ENCODE data around the gene ATE1. TPM values are rescaled to one million over a fixed set of nuclear protein-coding genes. Genes with fewer than 3 reads are reported as not detected.

The ATE1 gene
- total RNA-seq, 4 donors from 2014 or later, result 15.5 to 29.8 (median 22.6) TPM

GRCh38 chr10:121956111-121957061, 28.6 kb upstream of the ATE1 start:
- Histone ChIP-seq H3K27ac (no peak overlapping the region), H3K4me1 (peaks cover 0 to 7% (median 0%) of the 10 kb centered on the region in 3 donors), H3K9me3 (no peaks in the 10 kb centered on the region), H3K27me3 (no peaks in the 10 kb centered on the region), H3K4me3 (no peak overlapping the region), H3K36me3 (peaks cover 0 to 83% (median 3%) of the 10 kb centered on the region in 3 donors)
- no peak for TF ChIP-seq POLR2A (IDR thresholded peaks at IDR 0.05)
- TF ChIP-seq, protein P1, sequence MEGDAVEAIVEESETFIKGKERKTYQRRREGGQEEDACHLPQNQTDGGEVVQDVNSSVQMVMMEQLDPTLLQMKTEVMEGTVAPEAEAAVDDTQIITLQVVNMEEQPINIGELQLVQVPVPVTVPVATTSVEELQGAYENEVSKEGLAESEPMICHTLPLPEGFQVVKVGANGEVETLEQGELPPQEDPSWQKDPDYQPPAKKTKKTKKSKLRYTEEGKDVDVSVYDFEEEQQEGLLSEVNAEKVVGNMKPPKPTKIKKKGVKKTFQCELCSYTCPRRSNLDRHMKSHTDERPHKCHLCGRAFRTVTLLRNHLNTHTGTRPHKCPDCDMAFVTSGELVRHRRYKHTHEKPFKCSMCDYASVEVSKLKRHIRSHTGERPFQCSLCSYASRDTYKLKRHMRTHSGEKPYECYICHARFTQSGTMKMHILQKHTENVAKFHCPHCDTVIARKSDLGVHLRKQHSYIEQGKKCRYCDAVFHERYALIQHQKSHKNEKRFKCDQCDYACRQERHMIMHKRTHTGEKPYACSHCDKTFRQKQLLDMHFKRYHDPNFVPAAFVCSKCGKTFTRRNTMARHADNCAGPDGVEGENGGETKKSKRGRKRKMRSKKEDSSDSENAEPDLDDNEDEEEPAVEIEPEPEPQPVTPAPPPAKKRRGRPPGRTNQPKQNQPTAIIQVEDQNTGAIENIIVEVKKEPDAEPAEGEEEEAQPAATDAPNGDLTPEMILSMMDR (IDR thresholded peaks at IDR 0.05), result no peak
- whole genome bisulfite sequencing, 2 donors, result 58 to 62% methylated on average over 7 of the region's 7 CpGs
- DNase-seq, result no peak
- intact Hi-C loops (cut with DNase I), result no loop called here

GRCh38 chr10:121952226-121952625, 24.4 kb upstream of the ATE1 start:
- H3K4me3 ChIP-seq, result no peak overlapping the region
- TF ChIP-seq, protein P1 (IDR thresholded peaks at IDR 0.05), result no peak
- TF ChIP-seq POLR2A (IDR thresholded peaks at IDR 0.05), result no peak
- 80 to 86% methylated on average over 5 of the region's 5 CpGs for WGBS, 2 donors
- H3K27me3 ChIP-seq, result no peaks in the 10 kb centered on the region
- no peaks in the 10 kb centered on the region for H3K9me3 ChIP-seq
- H3K36me3 ChIP-seq, result peaks cover 0 to 41% (median 0%) of the 10 kb centered on the region in 3 donors
- DNase-seq, result no peak
- H3K4me1 ChIP-seq, result peaks cover 0 to 7% (median 0%) of the 10 kb centered on the region in 3 donors
- H3K27ac ChIP-seq, result no peak overlapping the region
- intact Hi-C loops (cut with DNase I), result no loop called here

DNA sequence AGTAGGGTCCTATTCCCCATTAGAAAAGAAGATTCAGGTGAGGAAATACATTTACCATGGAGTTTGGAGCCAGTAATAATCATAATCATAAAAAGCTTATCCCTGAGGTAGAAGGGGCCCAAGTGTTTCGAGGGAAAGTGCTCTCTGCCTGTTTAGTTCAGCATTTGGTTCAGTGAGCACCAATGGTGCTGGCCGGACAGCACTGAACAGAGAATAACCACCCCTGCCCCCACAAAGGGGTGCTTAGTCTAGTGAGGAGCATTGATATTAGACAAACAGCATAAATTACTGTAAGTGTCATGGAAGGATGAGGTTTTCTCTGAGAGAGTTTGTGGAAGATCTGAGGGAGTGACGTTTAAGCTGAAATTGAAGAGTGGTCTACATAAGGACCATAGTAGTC, 21.6 kb upstream of the ATE1 start:
- WGBS, 2 donors, result 80 to 94% methylated on average over 3 of the region's 3 CpGs
- intact Hi-C loops (cut with DNase I), result no loop called here

GRCh38 chr10:121949049-121949448, 21.2 kb upstream of the ATE1 start:
- Histone ChIP-seq H3K27ac (no peak overlapping the region), H3K4me3 (no peak overlapping the region), H3K9me3 (no peaks in the 10 kb centered on the region), H3K36me3 (peaks cover 0 to 10% (median 0%) of the 10 kb centered on the region in 3 donors), H3K27me3 (no peaks in the 10 kb centered on the region), H3K4me1 (no peaks in the 10 kb centered on the region)
- TF ChIP-seq POLR2A (IDR thresholded peaks at IDR 0.05), result no peak
- TF ChIP-seq, protein P1 (IDR thresholded peaks at IDR 0.05), result no peak
- intact Hi-C loops (cut with DNase I), result no loop called here
- 49 to 57% methylated on average over 2 of the region's 2 CpGs for WGBS, 2 donors
- DNase-seq, result no peak

More for the DNA sequence above, 21.6 kb upstream of the ATE1 start:
- Histone ChIP-seq H3K27me3 (no peaks in the 10 kb centered on the region), H3K27ac (no peak overlapping the region), H3K4me3 (no peak overlapping the region), H3K4me1 (no peaks in the 10 kb centered on the region), H3K36me3 (peaks cover 0 to 13% (median 0%) of the 10 kb centered on the region in 3 donors), H3K9me3 (no peaks in the 10 kb centered on the region)
- no peak for TF ChIP-seq POLR2A (IDR thresholded peaks at IDR 0.05)
- TF ChIP-seq, protein P1 (IDR thresholded peaks at IDR 0.05), result no peak
- no peak for DNase-seq

Measured in esophagus squamous epithelium (tissue), 5 donors.